Fibroblast of skin of right quadriceps (primary cell): Measurements from ENCODE around the gene NRCAM.
A peak's percentile ranks its signal among the peaks of the same experiment; 100 is the strongest.

Source experiments
- DNase-seq: peaks from one replicate; pipeline ENCODE4 v3.0.0-alpha.2; 2013

NRCAM gene

DNA sequence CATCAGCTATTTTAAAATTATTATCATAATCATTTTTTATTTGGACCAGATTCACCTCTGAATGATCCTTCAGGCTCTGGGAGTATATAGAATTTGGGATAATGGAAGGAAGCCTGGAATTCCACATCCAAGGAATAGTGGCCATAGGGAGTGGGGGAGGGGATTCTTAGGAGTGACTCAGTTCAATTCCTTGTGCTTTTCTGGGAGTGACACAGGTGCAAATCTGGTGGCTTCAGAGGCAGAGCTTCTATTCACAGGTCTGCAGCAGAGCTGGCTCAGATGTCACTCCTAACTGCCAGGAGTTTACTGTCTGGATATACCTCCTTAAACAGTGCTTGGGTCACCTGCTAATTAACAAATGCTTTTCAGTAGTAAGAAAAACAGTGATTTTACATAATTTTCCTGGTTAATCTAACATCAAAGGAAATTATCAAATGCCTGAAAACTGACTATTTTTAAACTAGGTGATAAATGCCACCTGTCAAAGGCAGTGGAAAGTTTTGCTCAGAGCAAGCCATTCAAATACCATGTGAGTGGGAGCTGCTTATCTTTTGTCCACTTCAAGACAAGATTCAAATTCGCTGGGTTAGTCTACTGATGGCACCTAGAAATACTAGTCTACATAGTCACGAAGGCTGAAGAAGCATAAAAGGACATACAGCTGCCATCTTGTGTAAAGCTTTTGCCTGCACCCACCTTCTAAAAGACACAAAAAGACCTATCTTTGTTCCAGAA lies 219.4 kb downstream of the NRCAM start:
- DNase-seq: no peak

DNA sequence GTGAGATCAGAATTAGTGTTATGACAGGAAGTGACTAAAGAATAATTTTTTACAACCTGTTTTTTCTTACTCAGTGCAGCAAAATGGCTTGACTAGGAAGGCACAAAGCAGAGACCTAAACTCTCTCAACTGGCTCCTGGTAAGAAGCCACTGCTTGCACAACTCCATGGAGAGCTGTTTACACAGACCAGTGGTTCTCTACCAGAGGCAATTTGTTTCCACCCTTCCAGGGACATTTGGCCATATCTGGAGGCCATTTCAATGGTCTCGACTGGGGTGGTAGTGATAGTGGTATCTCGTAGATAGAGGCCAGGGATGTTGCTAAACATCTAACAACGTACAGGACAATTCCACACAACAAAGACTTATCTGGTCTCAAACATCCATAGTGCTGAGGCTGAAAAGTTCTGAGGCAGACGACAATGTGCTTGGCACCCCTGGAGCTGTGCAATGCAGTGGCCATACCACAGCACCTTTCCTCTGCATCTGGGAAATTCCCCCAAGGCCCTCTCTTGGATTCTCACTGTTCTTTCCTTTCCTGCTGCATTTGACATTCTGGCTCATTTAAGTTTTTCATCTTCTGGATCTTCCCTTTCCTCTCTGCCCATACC lies 220.7 kb downstream of the NRCAM start:
- no peak for DNase-seq

DNA sequence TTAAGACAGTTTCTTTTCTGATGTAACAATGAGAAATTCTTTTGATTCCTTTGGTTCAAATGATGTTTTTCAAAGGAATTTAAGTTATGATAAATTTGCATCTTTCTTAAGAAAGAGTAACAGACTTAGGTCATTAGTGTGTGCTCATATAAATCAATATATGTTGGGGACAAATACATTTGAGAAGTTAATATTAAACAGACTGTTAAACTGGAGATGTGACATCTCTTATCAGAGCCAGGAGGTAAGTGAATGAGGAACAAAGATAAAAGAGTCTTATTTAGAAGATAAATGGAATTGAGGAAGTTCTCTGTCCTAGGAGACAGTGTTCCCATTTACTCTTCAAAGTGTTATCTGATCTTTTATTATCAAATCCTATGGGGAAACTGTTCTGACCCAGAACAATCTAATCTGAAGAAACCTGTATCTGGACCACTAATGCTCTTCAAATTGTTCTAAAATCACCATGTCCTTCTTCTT lies 221.2 kb downstream of the NRCAM start:
- peak; percentile 26 for DNase-seq

DNA sequence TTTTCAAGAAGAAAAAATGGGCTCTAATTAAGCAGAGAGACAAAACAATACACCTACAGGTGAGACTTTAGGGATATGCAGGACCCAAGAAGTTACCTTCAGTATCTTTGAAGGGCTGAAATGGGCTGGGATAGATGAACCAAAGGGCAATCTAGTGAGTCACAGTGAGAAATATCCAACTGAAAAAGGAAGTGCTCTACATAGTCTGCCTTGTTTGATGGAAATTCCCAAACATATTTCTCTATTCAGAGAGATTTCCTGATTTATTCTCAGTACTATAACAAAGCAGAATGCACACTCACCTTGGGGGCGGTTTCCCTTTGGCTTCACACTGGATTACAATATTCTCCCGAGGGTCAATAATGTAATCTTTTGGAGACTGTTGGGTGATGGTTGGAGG lies 222.0 kb downstream of the NRCAM start:
- peak; percentile 27 for DNase-seq

DNA sequence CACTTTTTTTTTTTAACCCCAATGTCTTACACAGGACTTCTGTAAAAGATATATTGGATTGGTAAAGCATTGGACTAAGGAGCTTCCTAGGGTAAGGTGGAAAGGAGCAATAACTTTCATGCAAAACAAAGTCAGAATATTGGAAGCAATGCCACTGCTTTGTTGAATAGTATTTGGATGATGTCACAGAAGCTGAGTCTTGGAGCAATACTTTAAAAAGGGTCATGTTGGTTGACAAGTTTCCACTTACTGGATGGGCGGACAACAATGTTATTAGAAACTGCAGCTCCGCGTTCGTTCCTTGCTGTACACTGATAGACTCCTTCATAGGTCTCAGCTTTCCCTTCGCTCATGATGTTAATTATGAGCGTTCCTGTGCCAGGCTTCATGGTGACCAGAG lies 224.2 kb downstream of the NRCAM start:
- no peak for DNase-seq

DNA sequence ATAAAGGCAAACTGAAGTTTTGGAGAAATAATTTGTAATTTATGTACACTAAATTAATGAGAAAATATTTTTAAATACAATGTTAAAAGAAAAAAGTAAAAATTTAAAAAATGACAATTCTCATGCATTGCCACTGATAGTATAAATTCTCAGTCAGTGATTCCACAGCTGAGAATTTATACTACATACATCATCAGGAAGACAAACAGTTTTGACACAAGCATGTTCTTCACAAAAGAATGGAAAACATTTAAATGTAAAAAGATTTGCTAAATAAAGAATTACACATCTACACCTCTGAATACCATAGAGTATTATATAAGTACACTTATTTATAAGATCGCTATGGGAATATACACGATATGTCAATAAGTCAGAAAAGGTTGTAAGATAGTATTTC lies 225.0 kb downstream of the NRCAM start:
- no peak for DNase-seq

DNA sequence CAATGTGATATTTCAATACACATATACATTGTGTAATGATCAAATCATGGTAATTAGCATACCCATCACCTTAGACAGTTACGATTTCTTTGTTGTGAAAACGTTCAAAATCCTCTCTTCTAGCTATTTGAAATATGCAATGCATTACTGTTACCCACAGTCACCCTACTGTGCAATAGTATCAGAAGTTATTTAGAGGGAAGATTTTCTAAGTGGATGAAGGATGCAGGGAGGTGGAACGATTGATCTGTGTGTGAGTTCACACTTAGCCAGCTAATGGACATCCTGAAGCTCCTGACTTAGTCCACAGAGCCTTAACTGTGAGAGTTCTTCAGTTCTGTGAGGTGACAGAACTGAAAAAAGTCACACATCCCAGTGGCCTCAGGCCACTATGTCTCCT lies 228.9 kb downstream of the NRCAM start:
- peak; percentile 29 for DNase-seq

DNA sequence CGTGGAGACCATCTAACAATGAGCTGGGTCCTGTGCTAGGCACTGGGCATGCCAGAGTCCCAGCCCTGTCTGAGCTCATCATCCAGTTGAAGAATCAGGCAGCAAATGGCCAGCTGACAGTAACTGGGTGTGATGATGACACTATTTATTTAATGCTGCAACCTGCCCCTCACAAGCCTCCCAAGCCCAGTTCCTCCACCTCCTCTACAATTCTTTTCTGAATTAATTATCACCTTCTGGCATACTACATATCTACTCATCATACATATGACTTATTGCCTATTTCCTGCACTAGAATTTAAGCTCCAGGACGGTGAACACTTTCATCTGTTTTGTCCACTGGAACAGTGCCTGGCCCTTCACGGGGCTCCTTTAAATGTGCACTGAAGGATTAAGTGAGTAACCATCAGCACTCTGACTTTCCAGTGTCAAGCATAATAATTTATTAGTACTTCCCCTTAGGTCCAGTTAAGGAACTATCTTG lies 229.4 kb downstream of the NRCAM start:
- DNase-seq: peak; percentile 20

DNA sequence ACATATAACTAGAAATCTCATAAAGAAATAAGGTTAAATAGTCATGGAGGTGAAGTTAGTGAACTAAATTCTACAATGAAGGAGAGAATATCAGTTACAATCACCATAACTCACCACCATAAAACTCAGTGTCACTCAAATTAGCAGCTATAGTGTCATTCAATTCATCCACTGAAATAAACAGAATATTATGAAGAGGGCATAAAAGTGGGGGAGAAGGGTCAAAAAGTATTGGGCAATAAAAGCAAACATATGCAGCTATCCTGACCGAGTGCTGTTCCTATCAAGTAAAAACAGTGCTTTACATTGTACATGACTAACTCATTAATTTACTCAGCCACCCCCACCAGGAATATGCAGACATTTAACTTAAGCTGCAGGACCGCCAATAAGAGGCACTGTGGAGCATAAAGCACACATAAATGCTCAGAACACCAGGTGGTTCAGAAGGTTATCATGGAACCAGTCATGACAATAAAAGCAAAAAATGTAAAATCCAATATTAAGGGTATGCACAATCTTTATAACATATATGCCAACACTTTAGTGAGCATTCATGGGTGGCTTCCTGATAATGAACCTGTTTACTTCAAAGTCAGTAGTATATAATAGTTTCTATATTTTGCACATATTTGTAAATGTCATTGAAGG lies 230.6 kb downstream of the NRCAM start:
- DNase-seq: no peak

DNA sequence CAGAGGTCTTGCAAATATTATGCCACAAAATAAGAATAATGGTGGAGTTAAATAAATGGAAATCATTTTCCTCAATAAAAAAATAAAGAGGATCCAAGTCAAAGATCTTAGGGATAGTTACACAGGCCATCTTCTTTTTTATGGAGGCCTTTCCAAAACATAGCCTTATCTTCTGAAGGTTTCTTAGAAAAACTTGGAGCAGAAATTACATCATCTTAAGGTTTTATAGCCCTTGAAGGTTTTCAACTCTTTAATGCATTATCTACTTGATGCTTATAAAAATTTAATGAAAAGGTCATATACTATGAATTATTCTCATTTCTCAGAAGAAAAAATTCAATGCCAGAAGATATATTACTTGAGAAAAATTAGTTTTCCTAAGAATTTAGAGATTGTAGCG lies 231.8 kb downstream of the NRCAM start:
- DNase-seq: no peak

DNA sequence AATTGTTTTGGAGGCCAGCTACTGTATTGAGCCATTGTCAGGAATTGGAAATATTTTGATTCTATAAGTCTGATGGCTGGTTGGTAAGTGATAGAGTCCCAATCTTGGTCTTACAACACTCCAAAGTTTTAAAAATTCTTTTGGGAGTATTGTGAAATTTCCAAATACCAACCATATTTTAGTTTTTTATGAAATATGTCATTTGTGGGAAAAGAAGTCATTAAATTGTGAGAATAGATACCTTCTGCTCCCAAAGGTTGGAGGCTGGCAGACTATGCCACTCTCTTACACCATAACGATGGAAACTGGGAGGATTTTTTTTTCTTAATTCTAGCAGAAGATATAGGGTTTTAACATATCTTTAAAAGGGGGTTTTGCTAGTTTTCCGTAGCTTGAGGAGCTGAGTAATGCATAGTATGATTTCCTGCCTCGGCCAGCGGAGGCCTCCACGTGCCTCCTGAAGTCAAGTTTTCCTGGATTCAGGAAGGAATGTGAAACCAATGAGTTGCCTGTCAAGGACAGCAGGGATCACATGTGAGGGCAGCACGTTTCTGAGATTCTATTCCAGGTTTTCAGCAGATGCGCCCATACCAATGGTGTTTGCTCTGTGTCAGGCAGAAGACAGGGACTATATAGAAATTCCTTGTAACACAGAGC lies 233.9 kb downstream of the NRCAM start:
- peak; percentile 76 for DNase-seq

DNA sequence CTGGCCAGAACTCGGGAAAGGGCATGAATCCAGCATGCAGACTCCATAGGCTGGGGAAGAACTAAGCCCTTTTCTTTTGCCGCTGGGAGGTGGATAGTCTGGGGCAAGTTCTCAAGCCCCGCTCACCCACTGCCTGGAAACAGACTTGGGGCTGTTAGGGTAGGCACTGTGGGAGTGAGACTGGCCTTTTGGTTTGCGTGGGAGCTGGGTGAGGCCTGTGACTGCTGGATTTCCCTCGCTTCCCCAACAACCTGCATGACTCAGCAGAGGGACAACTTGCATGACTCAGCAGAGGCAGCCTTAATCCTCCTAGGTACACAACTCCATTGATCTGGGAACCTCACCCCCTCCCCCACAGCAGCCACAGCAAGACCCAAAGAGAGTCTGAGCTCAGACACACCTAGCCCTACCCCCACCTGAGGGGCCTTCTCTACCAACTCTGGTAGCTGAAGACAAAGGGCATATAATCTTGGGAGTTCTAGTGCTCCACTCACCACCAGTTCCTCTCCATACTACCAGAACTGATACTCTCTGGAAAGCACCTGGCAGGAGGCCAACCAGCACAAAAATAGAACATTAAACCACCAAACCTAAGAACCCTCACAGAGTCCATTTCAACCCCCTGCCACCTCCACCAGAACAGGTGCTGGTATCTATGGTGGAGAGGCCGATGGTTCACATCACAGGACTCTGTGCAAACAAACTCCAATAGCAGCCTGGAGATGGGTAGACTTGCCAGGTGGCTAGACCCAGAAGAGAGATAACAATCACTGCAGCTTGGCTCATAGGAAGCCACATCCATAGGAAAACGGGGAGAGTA lies 244.6 kb downstream of the NRCAM start:
- peak; percentile 48 for DNase-seq

DNA sequence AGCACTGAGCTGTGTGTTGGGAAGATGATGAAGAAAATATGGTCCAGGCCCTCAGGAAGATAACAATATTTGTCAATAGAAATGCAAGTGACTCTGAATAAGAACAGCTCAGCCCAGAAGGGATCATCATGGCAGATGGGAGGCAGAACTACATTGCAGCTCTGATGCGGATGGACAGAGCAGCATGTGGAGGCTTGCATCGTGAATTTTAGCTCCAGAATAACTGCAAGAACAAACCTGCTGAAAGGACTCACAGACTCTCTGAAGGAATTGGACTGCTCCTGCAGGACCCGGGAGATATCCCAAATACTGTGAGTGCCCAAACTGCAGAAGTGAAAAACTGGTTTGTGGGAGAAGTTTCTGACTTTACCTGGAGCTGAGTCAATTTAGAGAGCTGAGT lies 245.4 kb downstream of the NRCAM start:
- no peak for DNase-seq

DNA sequence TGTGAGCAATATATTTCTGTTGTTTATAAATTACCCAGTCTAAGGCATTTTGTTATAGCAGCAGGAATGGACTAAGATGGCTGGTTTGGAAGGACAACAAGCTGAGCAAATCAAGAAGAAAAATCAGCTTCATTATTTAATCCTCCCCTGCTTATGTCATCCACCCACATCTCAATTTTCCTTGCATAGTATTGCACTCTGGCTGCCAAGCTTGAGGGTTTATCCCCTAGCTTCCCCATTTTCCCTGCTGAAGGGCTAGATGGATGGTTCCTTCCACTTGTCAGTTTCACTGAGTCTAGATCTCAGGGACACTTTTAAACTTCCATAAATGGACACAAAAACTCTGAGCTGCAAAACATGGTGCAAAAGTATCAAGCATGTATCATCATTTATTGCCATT lies 250.9 kb downstream of the NRCAM start:
- DNase-seq: no peak

DNA sequence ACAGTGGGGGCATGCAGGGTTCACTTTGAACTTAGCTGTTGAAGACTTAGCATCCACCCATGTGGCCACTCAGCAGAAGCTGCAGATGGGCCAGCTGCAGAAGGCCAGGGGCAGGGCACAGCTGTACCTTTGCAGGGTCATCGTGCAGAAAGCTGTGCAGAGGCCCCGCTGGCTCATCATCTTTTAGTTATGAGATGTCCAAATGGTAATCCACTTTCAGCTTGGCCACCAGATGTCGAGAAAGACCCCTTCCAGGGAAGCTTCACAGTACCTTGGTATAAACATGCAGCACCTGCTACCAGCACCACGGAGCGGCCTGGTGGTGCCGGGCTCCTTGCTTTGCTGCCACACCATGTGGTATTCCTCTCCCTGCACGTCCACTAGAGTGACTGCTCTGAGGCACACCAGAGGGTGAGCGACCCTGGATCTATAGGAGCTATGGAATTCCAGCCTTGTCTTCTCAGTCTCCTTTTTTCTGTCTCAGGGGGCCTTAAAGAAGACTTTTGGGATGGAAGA lies 251.9 kb downstream of the NRCAM start:
- no peak for DNase-seq

DNA sequence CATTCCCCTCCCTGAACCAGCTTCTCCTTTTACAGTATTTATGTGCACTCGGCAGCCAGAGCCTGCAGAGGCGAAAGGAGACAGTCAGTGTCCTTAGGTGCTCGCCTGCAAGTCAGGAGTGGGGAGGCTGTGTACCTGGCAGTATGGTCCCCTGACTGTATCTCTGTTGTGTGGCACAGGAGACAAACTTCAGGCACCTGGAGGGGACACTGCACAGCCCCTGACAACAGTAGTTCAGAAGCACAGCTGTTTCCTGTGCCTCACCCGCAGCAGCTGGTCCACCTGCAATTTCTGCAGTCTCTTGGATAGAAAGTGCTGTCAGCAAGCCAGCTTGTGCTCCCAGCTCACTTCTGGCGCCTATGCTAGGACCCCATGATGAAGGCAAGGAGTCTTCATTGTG lies 252.7 kb downstream of the NRCAM start:
- DNase-seq: no peak

DNA sequence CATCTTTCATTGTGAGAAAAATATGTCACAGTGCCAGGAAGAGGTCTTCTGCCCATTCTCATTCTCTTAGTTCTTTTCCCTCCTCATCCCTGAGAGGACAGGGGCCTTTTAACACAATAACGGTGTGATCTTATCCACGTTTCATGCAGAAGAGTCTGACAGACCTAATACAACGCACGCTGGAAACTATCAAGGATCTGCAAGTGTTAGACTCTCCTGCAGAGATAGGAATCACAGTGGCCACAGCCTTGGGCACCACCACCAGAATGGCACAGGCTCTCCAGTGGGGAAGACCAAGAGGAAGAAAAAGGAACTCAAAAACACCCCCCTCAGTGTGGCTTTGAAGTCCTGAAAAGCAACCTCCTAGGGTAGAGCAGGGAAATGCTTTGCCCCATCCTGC lies 253.5 kb downstream of the NRCAM start:
- DNase-seq: no peak

DNA sequence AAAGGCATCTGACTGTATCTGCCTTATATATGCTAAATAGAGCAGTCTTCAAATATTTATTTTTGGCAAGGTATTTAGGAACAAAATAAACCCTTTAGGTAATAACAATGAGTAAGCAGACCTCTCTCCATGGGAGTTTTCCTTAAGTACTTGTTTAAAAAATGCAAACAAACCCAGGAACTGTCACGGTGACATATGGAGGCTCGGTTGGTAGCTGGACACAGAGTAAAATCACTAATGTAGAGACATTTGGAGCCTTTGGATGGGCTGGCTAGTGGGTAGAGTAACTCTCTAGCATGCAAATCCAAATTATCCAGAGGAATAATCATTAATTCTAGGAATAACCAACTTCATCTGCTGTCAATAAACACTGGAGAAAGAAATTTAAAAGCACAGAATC lies 254.5 kb downstream of the NRCAM start:
- no peak for DNase-seq

DNA sequence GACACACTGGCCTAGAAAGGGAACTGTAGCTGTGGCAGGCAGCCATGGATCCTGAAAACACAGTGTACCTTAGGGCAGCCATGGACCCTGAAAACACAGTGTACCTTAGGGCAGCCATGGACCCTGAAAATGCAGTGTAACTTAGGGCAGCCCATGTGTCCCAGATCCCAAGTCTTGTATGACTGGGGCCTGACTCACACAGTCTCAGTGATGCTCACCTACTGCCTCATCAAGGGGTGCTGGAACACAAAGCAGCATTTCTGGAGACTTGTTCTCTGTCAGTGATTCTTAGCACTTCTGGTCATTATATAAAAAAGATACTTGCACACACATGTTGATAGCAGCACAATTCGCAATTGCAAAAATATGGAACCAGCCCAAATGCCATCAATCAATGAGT lies 255.9 kb downstream of the NRCAM start:
- DNase-seq: no peak

DNA sequence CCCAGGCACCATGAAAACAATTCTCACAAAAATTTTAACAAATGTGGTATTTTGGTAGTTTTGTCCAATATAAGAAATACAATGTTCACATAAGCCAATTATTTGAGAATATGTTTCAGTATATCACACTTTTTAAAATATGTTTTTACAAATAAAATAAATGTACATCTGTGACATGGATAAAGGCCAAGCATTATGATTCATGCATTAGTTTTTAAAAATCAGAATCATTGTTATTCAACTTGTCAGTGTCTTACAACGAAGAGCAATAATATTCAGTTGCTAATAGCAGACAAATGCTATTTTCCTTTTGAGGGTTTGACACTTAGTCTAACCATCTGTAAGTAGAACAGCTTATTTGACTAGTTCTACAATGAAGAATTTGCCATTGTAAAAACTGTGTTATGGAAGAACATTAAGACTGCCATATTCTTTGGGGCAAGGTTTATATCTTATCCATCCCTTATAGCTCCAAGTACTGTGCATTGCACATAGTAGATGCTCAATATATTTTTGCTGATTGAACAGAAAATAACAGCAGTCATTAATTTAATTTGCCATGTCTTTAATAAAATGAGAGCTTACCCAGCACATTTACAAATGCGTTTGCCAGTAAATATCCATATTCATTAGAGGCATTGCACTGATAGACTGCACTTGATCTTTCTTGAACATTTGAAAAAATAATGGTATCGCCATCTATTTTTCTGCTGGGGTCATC lies 258.7 kb downstream of the NRCAM start:
- no peak for DNase-seq

DNA sequence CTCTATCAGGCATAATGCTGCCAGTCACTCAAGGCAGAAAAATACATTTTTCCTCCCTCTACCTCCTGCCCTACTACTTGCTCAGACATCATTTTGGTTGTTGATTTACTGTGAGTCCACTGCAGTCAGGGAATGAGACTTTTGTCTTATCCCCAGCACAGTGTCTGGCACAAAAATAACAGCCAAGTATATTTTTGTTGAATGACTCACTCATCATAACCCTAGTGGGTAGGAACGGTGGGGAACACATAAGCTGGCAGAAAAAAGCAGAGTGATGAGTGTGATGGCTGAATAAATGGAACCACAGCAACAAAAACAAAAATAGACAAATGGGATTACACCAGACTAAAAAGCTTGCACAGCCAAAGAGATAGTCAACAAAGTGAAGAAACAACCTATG lies 260.2 kb downstream of the NRCAM start:
- DNase-seq: no peak
